HL-60 (cell line): Measurements from ENCODE around the gene VSNL1.

Experiments
- DNase-seq, 2 experiments: peaks; one replicate each; pipeline ENCODE4 v3.0.0-alpha.2; 2010 to 2020; ENCODE audit warnings: low read depth in 1 of 2, low spot score in 1 of 2
- H3K27ac ChIP-seq: fragments of 250-450 bp; sonication (Bioruptor Pico); replicated peaks from 2 replicates; pipeline ENCODE4 v1.5.1; 2020; ENCODE audit warnings: mild to moderate bottlenecking, moderate library complexity
- H3K27me3 ChIP-seq: fragments of 250-450 bp; sonication (Bioruptor Pico); 2 replicates; pipeline ENCODE4 v1.5.1; 2021; ENCODE audit warnings: mild to moderate bottlenecking, moderate library complexity; ENCODE audit not compliant: insufficient read depth, poor library complexity, severe bottlenecking
- H3K4me3 ChIP-seq: replicated peaks from 2 replicates; pipeline ENCODE4 v1.5.1; 2011; ENCODE audit warnings: mild to moderate bottlenecking, control low read depth, low read length; ENCODE audit not compliant: insufficient read depth
- CTCF ChIP-seq: IDR thresholded peaks from one replicate; pipeline ENCODE4 v1.5.1; 2011; ENCODE audit warnings: low read length, control low read depth, inconsistent platforms; ENCODE audit not compliant: insufficient read depth
- GABPA ChIP-seq: IDR thresholded peaks from 2 replicates; pipeline ENCODE4 v1.6.1; 2012; ENCODE audit warnings: low read depth
- POLR2AphosphoS5 ChIP-seq: IDR thresholded peaks from 2 replicates; pipeline ENCODE4 v1.6.1; 2012; ENCODE audit warnings: low read depth
- REST ChIP-seq: IDR thresholded peaks from 2 replicates; pipeline ENCODE4 v1.6.1; 2012; ENCODE audit warnings: low read depth; ENCODE audit not compliant: insufficient replicate concordance
- SPI1 ChIP-seq: IDR thresholded peaks from 2 replicates; pipeline ENCODE4 v1.6.1; 2012; ENCODE audit warnings: low read depth, mild to moderate bottlenecking, borderline replicate concordance

Gene VSNL1

GRCh38 chr2:17521621-17522020, 18.9 kb upstream of the VSNL1 start:
- no peak for DNase-seq
- TF ChIP-seq POLR2AphosphoS5 (no peak), GABPA (no peak), REST (no peak), SPI1 (no peak), CTCF (no peak)
- Histone ChIP-seq H3K27ac (no peak overlapping the region), H3K4me3 (no peak overlapping the region), H3K27me3 (peaks cover 22% of the 10 kb centered on the region)

- TF ChIP-seq CTCF (no peak), SPI1 (no peak), REST (no peak), GABPA (no peak), POLR2AphosphoS5 (no peak)
- H3K27me3 ChIP-seq, result peaks cover 19% of the 10 kb centered on the region
- DNase-seq, result no peak
- no peak overlapping the region for H3K4me3 ChIP-seq
- H3K27ac ChIP-seq, result no peak overlapping the region
Measured at GRCh38 chr2:17522303-17522702, 18.2 kb upstream of the VSNL1 start.

- TF ChIP-seq REST (no peak), CTCF (no peak), SPI1 (no peak), POLR2AphosphoS5 (no peak)
Measured at GRCh38 chr2:17529771-17530170, 10.7 kb upstream of the VSNL1 start.

More at GRCh38 chr2:17529771-17530170, 10.7 kb upstream of the VSNL1 start:
- Histone ChIP-seq H3K27ac (no peak overlapping the region), H3K4me3 (no peak overlapping the region), H3K27me3 (peaks cover 2% of the 10 kb centered on the region)
- no peak for DNase-seq
